Upper lobe of right lung (tissue), 1 donor: ENCODE data around the gene ITSN1. TPM values are rescaled to one million over a fixed set of nuclear protein-coding genes. Genes with fewer than 3 reads are reported as not detected.

ENCODE experiments used
- ATAC-seq: fragments of 200-7000 bp; cut with Tn5 transposase; one replicate; pipeline ENCODE4 v1.9.1; 2020; ENCODE audit warnings: mild to moderate bottlenecking, moderate library complexity
- DNase-seq: peaks from one replicate; pipeline ENCODE4 v3.0.0-alpha.2; 2020
- H3K27ac ChIP-seq: fragments of 200-600 bp; one replicate; pipeline ENCODE4 v1.8.0; 2022
- H3K27me3 ChIP-seq: fragments of 200-600 bp; one replicate; pipeline ENCODE4 v1.8.0; 2022; ENCODE audit warnings: mild to moderate bottlenecking
- H3K36me3 ChIP-seq: fragments of 200-600 bp; one replicate; pipeline ENCODE4 v1.8.0; 2022
- H3K4me1 ChIP-seq: fragments of 200-600 bp; one replicate; pipeline ENCODE4 v1.8.0; 2022
- H3K4me3 ChIP-seq: fragments of 200-600 bp; one replicate; pipeline ENCODE4 v1.8.0; 2022; ENCODE audit warnings: mild to moderate bottlenecking
- H3K9me3 ChIP-seq: fragments of 200-600 bp; one replicate; pipeline ENCODE4 v1.8.0; 2022
- CTCF ChIP-seq: fragments of 200-600 bp; IDR thresholded peaks from one replicate; pipeline ENCODE4 v1.8.0; 2022; ENCODE audit warnings: antibody characterized with exemption
- intact Hi-C: fragments of 100-400 bp; cut with DNase I; formaldehyde crosslinking; loops from one replicate; pipeline ENCODE4 v1.11.0; 2022
- total RNA-seq: library from RNA; stranded (reverse); fragmentation: NEBNext Ultra II Directional; extraction: Animal tissue kit (Norgen Biotek cat#: 25700); gene quantifications from one replicate; pipeline ENCODE4 v1.2.1, GENCODE V29; 2021
- donor health status: DM: no; HTN: yes; CAD: no; lungs with severe emphysema.

The ITSN1 gene
- total RNA-seq, 1 donor from 2014 or later, result 32.0 TPM

GRCh38 chr21:33937146-33937545, 294.8 kb downstream of the ITSN1 start:
- ATAC-seq, result no peak
- Histone ChIP-seq H3K27me3 (no peaks in the 10 kb centered on the region), H3K4me1 (peaks cover 11% of the 10 kb centered on the region), H3K27ac (peak overlapping the region; percentile 19), H3K4me3 (no peak overlapping the region), H3K9me3 (no peaks in the 10 kb centered on the region), H3K36me3 (no peaks in the 10 kb centered on the region)
- TF ChIP-seq CTCF, result no peak
- DNase-seq, result no peak
- intact Hi-C loops, result no loop called here

DNA sequence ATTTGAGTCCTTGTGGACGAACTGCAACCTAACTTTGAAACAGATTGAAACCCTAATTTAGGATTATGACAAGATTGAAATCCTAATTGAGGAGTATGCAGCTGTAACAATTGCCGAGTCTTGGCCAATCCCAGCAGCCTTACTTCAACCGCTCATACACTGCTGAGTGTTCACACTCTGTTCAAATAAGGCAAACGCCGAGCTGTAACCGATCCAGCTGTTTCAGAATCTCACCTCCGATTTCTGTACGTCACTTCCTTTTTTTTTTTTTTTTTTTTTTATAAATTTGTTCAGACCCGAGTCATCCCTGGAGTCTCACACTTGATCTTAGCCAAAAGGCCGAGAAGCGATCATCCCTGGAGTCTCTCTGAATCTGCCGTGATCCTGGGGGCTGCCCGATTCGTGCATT, 295.6 kb downstream of the ITSN1 start:
- H3K27ac ChIP-seq, result no peak overlapping the region
- intact Hi-C loops, result no loop called here
- H3K4me1 ChIP-seq, result peaks cover 7% of the 10 kb centered on the region
- H3K36me3 ChIP-seq, result no peaks in the 10 kb centered on the region
- no peaks in the 10 kb centered on the region for H3K9me3 ChIP-seq
- no peaks in the 10 kb centered on the region for H3K27me3 ChIP-seq
- ATAC-seq (peak; percentile 28), DNase-seq (no peak)
- TF ChIP-seq CTCF, result no peak
- H3K4me3 ChIP-seq, result no peak overlapping the region

GRCh38 chr21:33938381-33938780, 296.1 kb downstream of the ITSN1 start:
- ATAC-seq (no peak), DNase-seq (no peak)
- Histone ChIP-seq H3K36me3 (no peaks in the 10 kb centered on the region), H3K4me3 (no peak overlapping the region), H3K9me3 (no peaks in the 10 kb centered on the region), H3K27ac (no peak overlapping the region), H3K27me3 (no peaks in the 10 kb centered on the region), H3K4me1 (peaks cover 7% of the 10 kb centered on the region)
- no peak for TF ChIP-seq CTCF
- intact Hi-C loops, result no loop called here

DNA sequence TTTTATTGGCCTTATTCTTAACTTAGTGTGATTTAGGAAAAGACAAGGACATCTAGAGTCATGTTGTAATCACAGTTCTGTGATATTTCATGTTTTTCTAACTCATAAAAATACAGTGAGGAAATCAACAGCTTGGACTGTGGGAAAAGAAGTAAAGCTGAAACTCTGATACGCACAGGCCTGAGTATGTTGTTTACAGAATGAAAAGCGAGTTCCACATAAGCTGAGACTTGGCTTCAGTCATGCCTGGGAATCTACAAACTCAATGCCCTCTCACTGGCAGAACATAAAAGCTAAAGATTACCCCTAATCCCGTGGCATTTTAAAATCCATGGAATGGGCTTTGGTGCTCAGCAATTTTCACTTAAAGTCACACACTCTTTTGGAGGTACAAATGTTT, 296.9 kb downstream of the ITSN1 start:
- H3K9me3 ChIP-seq, result no peaks in the 10 kb centered on the region
- H3K36me3 ChIP-seq, result no peaks in the 10 kb centered on the region
- H3K27me3 ChIP-seq, result no peaks in the 10 kb centered on the region
- DNase-seq, result no peak
- no peak for ATAC-seq
- TF ChIP-seq CTCF, result no peak
- H3K4me1 ChIP-seq, result peaks cover 7% of the 10 kb centered on the region
- no peak overlapping the region for H3K4me3 ChIP-seq
- intact Hi-C loops, result no loop called here
- H3K27ac ChIP-seq, result no peak overlapping the region

DNA sequence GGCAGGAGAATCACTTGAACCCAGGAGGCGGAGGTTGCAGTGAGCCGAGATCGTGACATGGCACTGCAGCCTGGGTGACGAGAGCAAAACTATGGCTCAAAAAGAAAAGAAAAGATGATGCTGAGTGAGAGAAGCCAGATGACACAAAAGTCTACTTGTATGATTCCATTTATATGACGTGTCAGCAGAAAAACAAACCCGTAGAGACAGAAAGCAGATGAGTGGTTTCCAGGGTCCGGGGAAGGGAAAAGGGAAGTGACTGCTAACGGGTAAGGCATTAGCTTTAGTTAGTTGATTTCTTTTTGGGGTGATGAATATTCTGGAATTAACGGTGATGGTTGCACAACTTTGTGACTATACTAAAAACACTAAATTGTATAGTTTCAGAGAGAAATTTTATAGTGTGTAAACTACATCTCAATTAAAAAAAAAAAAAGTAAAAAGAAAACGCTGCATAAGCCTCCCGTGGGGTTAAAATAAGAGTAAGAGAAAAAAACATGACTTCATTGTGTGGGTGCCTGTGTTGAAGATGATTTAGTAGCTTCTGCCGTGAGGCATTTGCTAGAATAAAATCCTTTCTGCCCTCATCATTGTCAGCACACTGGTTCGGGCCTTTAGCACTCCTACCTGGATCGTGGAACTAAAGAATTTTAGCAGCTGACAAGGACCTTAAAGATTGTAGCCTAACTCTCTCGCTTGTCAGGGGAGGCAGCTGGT, 298.0 kb downstream of the ITSN1 start:
- H3K27ac ChIP-seq, result no peak overlapping the region
- no peak for DNase-seq
- intact Hi-C loops, result no loop called here
- H3K4me3 ChIP-seq, result no peak overlapping the region
- no peak for ATAC-seq
- H3K36me3 ChIP-seq, result no peaks in the 10 kb centered on the region
- peaks cover 7% of the 10 kb centered on the region for H3K4me1 ChIP-seq
- TF ChIP-seq CTCF, result no peak
- H3K9me3 ChIP-seq, result no peaks in the 10 kb centered on the region
- H3K27me3 ChIP-seq, result no peaks in the 10 kb centered on the region

GRCh38 chr21:33940881-33941245, 298.6 kb downstream of the ITSN1 start:
- no peaks in the 10 kb centered on the region for H3K27me3 ChIP-seq
- DNase-seq, result no peak
- ATAC-seq, result peak; percentile 33
- H3K4me1 ChIP-seq, result peaks cover 7% of the 10 kb centered on the region
- no peaks in the 10 kb centered on the region for H3K36me3 ChIP-seq
- H3K27ac ChIP-seq, result no peak overlapping the region
- H3K4me3 ChIP-seq, result no peak overlapping the region
- TF ChIP-seq CTCF, result no peak
- intact Hi-C loops, result no loop called here
- no peaks in the 10 kb centered on the region for H3K9me3 ChIP-seq
